Measurements from ENCODE around the gene RARRES2. TPM values are rescaled to one million over a fixed set of nuclear protein-coding genes. Genes with fewer than 3 reads are reported as not detected.

The RARRES2 gene
- total RNA-seq, 4 donors from 2014 or later: 143 to 193 (median 173) TPM

DNA sequence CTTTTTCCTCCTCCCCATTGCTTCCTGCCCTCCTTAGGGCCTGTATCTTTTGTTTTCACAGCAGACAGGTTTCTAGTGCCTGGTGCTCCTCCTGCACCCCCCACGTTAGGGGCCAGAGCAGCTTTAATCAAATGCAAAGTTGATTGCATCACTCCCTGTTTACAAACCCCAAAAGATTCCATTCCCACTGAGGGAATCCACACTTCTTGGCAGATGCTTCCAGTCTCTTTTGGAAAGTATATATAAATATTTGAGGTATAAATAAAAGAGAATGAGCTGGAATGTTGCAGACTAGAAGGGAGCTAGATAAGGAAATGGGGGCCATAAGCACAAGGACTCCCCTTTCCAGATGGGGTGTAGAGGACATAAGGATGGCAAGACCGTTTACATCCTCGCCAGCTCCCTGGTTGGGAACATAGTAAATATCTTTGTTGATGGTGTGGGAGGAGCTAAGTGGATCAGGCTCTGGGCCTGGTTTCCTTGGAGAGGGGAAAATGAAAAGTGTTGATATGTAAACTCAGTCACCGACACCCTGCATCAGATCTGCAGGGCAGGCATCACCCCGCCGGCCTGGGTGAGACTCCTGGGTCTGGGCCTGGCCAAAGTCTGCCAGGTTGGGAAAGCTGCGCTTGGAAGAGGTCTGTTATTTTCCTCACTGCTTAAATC is 6.2 kb downstream of the RARRES2 start:
- TF ChIP-seq POLR2AphosphoS5 (IDR thresholded peaks at IDR 0.05): no peak
- TF ChIP-seq POLR2A (IDR thresholded peaks at IDR 0.05; ENCODE audit: low read depth): no peak
- TF ChIP-seq EP300 (IDR thresholded peaks at IDR 0.05): no peak
- TF ChIP-seq, protein P1, sequence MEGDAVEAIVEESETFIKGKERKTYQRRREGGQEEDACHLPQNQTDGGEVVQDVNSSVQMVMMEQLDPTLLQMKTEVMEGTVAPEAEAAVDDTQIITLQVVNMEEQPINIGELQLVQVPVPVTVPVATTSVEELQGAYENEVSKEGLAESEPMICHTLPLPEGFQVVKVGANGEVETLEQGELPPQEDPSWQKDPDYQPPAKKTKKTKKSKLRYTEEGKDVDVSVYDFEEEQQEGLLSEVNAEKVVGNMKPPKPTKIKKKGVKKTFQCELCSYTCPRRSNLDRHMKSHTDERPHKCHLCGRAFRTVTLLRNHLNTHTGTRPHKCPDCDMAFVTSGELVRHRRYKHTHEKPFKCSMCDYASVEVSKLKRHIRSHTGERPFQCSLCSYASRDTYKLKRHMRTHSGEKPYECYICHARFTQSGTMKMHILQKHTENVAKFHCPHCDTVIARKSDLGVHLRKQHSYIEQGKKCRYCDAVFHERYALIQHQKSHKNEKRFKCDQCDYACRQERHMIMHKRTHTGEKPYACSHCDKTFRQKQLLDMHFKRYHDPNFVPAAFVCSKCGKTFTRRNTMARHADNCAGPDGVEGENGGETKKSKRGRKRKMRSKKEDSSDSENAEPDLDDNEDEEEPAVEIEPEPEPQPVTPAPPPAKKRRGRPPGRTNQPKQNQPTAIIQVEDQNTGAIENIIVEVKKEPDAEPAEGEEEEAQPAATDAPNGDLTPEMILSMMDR (IDR thresholded peaks at IDR 0.05): no peak
- Histone ChIP-seq H3K4me1 (peaks cover 22 to 65% (median 64%) of the 10 kb centered on the region in 4 donors), H3K27ac (replicated peaks in 1 of 4) (peak overlapping the region; percentile 65 to 93 (median 72)), H3K27me3 (peaks cover 0 to 2% (median under 1%) of the 10 kb centered on the region in 4 donors), H3K36me3 (peaks cover 0 to 32% (median 15%) of the 10 kb centered on the region in 4 donors), H3K9me3 (no peaks in the 10 kb centered on the region), H3K4me3 (no peak overlapping the region)
- intact Hi-C loops (cut with DNase I): no loop called here
- WGBS: 34% methylated on average over 7 of the region's 7 CpGs
- no peak for DNase-seq (ENCODE audit: extremely low spot score)

DNA sequence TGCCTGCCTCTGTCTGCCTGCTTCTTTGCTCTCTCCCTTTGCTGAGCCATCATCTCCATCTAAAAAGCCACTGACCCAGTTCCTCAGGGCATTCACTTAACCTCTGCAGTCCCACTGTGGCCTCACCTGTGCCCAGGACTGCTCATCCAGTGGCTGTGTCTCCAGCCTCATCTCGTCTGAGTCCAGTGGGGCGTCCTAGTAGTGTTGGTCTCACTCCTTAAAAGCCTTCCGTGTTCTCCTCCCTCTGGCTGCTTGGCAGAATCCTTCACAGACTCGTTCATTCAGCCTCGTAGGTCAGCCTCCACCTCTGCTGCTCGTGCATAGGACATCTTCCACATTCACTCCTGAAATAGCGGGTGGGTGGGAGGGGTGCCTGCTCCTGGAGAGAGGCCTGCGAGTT is 7.3 kb downstream of the RARRES2 start:
- H3K27ac ChIP-seq (replicated peaks in 1 of 4): peak overlapping the region; percentile 65 to 93 (median 72)

DNA sequence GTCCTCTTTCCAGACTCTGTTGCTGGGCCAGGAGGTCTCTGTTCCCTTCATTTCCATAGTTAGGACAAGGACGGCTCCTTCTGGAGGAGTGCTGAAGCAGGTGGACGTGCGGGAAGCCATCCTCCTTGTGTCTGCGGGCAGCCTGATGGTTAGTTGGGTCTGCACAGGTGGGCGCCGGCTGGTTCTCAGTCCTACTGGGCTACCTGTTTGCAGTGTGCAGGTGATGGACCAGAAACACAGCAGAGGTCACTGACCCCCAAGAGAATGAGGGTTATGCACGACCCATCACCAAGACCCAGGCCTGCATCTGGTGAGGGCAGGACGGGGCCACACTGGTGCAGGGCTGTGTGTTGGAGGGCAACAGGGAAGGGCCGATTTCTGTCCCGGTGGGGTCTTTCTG is 7.8 kb downstream of the RARRES2 start:
- Histone ChIP-seq H3K4me1 (peaks cover 11 to 49% (median 48%) of the 10 kb centered on the region in 4 donors), H3K4me3 (no peak overlapping the region), H3K27ac (replicated peaks in 1 of 4) (peak overlapping the region in 2 of 4 donors; percentile 65 to 68), H3K9me3 (no peaks in the 10 kb centered on the region), H3K36me3 (peaks cover 4 to 48% (median 24%) of the 10 kb centered on the region in 4 donors), H3K27me3 (no peaks in the 10 kb centered on the region)
- WGBS: 99% methylated on average over 8 of the region's 10 CpGs
- no peak for DNase-seq (ENCODE audit: extremely low spot score)
- no peak for TF ChIP-seq POLR2AphosphoS5 (IDR thresholded peaks at IDR 0.05)
- TF ChIP-seq, protein P1 (IDR thresholded peaks at IDR 0.05): no peak
- TF ChIP-seq POLR2A (IDR thresholded peaks at IDR 0.05; ENCODE audit: low read depth): no peak
- TF ChIP-seq EP300 (IDR thresholded peaks at IDR 0.05): no peak
- intact Hi-C loops (cut with DNase I): no loop called here

More for the DNA sequence above, 7.3 kb downstream of the RARRES2 start:
- WGBS: 88% methylated on average over 8 of the region's 8 CpGs
- no peak for DNase-seq (ENCODE audit: extremely low spot score)
- Histone ChIP-seq H3K4me3 (no peak overlapping the region), H3K9me3 (no peaks in the 10 kb centered on the region), H3K27me3 (no peaks in the 10 kb centered on the region), H3K4me1 (peaks cover 11 to 54% (median 53%) of the 10 kb centered on the region in 4 donors), H3K36me3 (peaks cover 4 to 44% (median 22%) of the 10 kb centered on the region in 4 donors)
- TF ChIP-seq, protein P1 (IDR thresholded peaks at IDR 0.05): no peak
- no peak for TF ChIP-seq POLR2AphosphoS5 (IDR thresholded peaks at IDR 0.05)
- no peak for TF ChIP-seq EP300 (IDR thresholded peaks at IDR 0.05)
- no peak for TF ChIP-seq POLR2A (IDR thresholded peaks at IDR 0.05; ENCODE audit: low read depth)
- intact Hi-C loops (cut with DNase I): no loop called here

DNA sequence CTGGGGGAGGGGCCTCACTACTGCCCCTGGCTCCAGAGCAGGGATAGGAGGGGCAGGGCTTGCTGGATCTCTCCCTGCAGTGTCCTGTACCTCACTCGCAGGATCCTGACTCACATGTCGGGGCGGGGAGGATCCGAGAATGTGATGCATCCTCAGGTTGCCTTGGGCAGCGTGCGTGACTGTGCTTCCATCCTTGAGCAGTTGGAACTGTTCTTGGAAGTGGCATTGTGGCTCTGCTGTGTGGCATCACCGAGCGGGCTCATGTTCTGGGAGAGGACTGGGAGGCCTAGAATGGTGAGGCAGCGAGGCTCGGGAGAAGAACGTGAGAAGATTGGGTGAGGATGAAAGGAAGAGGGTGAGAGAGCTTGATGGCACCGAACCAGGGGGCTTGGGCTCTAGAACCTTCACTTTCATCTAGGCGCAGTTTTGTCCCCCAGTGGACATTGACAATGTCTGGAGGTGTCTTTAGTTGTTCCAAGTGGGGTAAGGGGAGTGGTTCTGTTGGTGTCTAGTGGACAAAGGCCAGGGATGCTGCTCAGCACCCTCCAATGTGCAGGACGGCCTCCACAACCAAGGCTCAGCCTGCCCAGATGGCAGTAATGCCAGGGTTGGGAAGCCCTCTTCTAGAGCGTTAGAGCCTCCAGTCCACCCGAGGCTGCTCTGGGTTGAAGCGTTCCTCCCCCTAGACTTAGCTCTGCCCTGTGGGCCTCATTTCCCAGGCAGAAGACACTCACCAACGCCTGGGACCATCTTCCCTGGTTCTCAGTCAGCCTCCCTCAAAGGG is 8.4 kb downstream of the RARRES2 start:
- TF ChIP-seq, protein P1 (IDR thresholded peaks at IDR 0.05): no peak
- TF ChIP-seq EP300 (IDR thresholded peaks at IDR 0.05) (no peak), POLR2AphosphoS5 (IDR thresholded peaks at IDR 0.05) (no peak), POLR2A (IDR thresholded peaks at IDR 0.05; ENCODE audit: low read depth) (no peak)
- H3K27me3 ChIP-seq: no peaks in the 10 kb centered on the region
- peak overlapping the region in 2 of 4 donors; percentile 65 to 68 for H3K27ac ChIP-seq (replicated peaks in 1 of 4)
- H3K36me3 ChIP-seq: peaks cover 4 to 50% (median 24%) of the 10 kb centered on the region in 4 donors
- H3K9me3 ChIP-seq: no peaks in the 10 kb centered on the region
- H3K4me1 ChIP-seq: peaks cover 11 to 43% (median 42%) of the 10 kb centered on the region in 4 donors
- 98% methylated on average over 15 of the region's 18 CpGs for WGBS
- intact Hi-C loops (cut with DNase I): no loop called here
- no peak for DNase-seq (ENCODE audit: extremely low spot score)
- no peak overlapping the region for H3K4me3 ChIP-seq

All from esophagus muscularis mucosa (tissue), 4 donors.